ENCODE measurements around the gene OOEP. TPM values are rescaled to one million over a fixed set of nuclear protein-coding genes. Genes with fewer than 3 reads are reported as not detected.

OOEP gene
- polyA plus RNA-seq, 1 of the 3 experiments (the other 2 are of a cell fraction): not detected

- WGBS (ENCODE audit: low lambda C conversion rate): 72% methylated on average over 13 of the region's 14 CpGs
- no peak overlapping the region for H3K4me3 ChIP-seq (ENCODE audit: low read depth in 2 of 2, low read length in 1 of 2)
- no peak overlapping the region for H3K4me2 ChIP-seq
- H3K36me3 ChIP-seq (replicated peaks in 1 of 2; ENCODE audit: control insufficient read depth in 1 of 2, insufficient read depth in 2 of 2, low read length in 1 of 2): no peaks in the 10 kb centered on the region
- CTCF ChIA-PET: interaction anchor here (0.7 kb wide), 1 partner anchor 435 kb away, joined by 3 read pairs; no protein-coding TSS in a partner anchor
- no peak overlapping the region for H3K9ac ChIP-seq
- no peak overlapping the region for H2AFZ ChIP-seq (ENCODE audit: low read depth)
- H3K4me1 ChIP-seq (ENCODE audit: control insufficient read depth in 1 of 2, insufficient read depth in 2 of 2, low read depth in 1 of 2, low read length in 1 of 2): no peaks in the 10 kb centered on the region
- TF ChIP-seq, protein P1, sequence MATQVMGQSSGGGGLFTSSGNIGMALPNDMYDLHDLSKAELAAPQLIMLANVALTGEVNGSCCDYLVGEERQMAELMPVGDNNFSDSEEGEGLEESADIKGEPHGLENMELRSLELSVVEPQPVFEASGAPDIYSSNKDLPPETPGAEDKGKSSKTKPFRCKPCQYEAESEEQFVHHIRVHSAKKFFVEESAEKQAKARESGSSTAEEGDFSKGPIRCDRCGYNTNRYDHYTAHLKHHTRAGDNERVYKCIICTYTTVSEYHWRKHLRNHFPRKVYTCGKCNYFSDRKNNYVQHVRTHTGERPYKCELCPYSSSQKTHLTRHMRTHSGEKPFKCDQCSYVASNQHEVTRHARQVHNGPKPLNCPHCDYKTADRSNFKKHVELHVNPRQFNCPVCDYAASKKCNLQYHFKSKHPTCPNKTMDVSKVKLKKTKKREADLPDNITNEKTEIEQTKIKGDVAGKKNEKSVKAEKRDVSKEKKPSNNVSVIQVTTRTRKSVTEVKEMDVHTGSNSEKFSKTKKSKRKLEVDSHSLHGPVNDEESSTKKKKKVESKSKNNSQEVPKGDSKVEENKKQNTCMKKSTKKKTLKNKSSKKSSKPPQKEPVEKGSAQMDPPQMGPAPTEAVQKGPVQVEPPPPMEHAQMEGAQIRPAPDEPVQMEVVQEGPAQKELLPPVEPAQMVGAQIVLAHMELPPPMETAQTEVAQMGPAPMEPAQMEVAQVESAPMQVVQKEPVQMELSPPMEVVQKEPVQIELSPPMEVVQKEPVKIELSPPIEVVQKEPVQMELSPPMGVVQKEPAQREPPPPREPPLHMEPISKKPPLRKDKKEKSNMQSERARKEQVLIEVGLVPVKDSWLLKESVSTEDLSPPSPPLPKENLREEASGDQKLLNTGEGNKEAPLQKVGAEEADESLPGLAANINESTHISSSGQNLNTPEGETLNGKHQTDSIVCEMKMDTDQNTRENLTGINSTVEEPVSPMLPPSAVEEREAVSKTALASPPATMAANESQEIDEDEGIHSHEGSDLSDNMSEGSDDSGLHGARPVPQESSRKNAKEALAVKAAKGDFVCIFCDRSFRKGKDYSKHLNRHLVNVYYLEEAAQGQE (IDR thresholded peaks at IDR 0.05; ENCODE audit: low read depth, low read length): no peak
- no peak for TF ChIP-seq USF1 (IDR thresholded peaks at IDR 0.05; ENCODE audit: borderline replicate concordance, low read depth)
- TF ChIP-seq JUND (IDR thresholded peaks at IDR 0.05): no peak
- no peak for TF ChIP-seq IRF3 (IDR thresholded peaks at IDR 0.05; ENCODE audit: low read depth, low read length)
- TF ChIP-seq, protein P2, sequence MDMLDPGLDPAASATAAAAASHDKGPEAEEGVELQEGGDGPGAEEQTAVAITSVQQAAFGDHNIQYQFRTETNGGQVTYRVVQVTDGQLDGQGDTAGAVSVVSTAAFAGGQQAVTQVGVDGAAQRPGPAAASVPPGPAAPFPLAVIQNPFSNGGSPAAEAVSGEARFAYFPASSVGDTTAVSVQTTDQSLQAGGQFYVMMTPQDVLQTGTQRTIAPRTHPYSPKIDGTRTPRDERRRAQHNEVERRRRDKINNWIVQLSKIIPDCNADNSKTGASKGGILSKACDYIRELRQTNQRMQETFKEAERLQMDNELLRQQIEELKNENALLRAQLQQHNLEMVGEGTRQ (IDR thresholded peaks at IDR 0.05; ENCODE audit: borderline replicate concordance, low read depth, low read length): no peak
- TF ChIP-seq RAD21 (IDR thresholded peaks at IDR 0.05; ENCODE audit: low read length): no peak
- no peak for TF ChIP-seq NFIC (IDR thresholded peaks at IDR 0.05; ENCODE audit: borderline replicate concordance)
- TF ChIP-seq, protein P3, sequence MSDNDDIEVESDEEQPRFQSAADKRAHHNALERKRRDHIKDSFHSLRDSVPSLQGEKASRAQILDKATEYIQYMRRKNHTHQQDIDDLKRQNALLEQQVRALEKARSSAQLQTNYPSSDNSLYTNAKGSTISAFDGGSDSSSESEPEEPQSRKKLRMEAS (IDR thresholded peaks at IDR 0.05; ENCODE audit: low read depth): no peak
- no peak for TF ChIP-seq YY1 (IDR thresholded peaks at IDR 0.05; ENCODE audit: low read depth)
- TF ChIP-seq FOXJ3 (CRISPR knock-in tag; IDR thresholded peaks at IDR 0.05): no peak
- H3K9me2 ChIP-seq: no peaks in the 10 kb centered on the region
- POLR2A ChIA-PET: no interaction called here
- H3K9me3 ChIP-seq: no peaks in the 10 kb centered on the region
- H4K20me1 ChIP-seq (ENCODE audit: insufficient read depth): no peaks in the 10 kb centered on the region
- no peaks in the 10 kb centered on the region for H3K27me3 ChIP-seq (ENCODE audit: insufficient read depth)
- no peak for DNase-seq
- H3F3A ChIP-seq (replicated peaks; ENCODE audit: insufficient read depth): no peaks in the 10 kb centered on the region
- H3K79me2 ChIP-seq (ENCODE audit: insufficient read depth): no peaks in the 10 kb centered on the region
- no peak overlapping the region for H3K27ac ChIP-seq (ENCODE audit: low read depth in 2 of 2, low read length in 1 of 2)
Measured at GRCh38 chr6:73369157-73369556, 540 bp downstream of the OOEP start.

- H2AFZ ChIP-seq (ENCODE audit: low read depth): no peak overlapping the region
- H3K27me3 ChIP-seq (ENCODE audit: insufficient read depth): no peaks in the 10 kb centered on the region
- no peaks in the 10 kb centered on the region for H3K9me3 ChIP-seq
- 97% methylated on average over 4 of the region's 4 CpGs for WGBS (ENCODE audit: low lambda C conversion rate)
- no peaks in the 10 kb centered on the region for H4K20me1 ChIP-seq (ENCODE audit: insufficient read depth)
- H3K4me1 ChIP-seq (ENCODE audit: control insufficient read depth in 1 of 2, insufficient read depth in 2 of 2, low read depth in 1 of 2, low read length in 1 of 2): no peaks in the 10 kb centered on the region
- no peaks in the 10 kb centered on the region for H3K9me2 ChIP-seq
- no peak overlapping the region for H3K27ac ChIP-seq (ENCODE audit: low read depth in 2 of 2, low read length in 1 of 2)
- TF ChIP-seq JUND (IDR thresholded peaks at IDR 0.05) (no peak), RFX5 (IDR thresholded peaks at IDR 0.05; ENCODE audit: low read length) (no peak), MXI1 (IDR thresholded peaks at IDR 0.05; ENCODE audit: low read depth, low read length) (no peak), TAF1 (IDR thresholded peaks at IDR 0.05; ENCODE audit: borderline replicate concordance, low read depth, low read length) (no peak)
- TF ChIP-seq, protein P1 (IDR thresholded peaks at IDR 0.05; ENCODE audit: low read depth, low read length): peak; percentile 14; the same call in 1 of the 2 replicates
- H3K79me2 ChIP-seq (ENCODE audit: insufficient read depth): no peaks in the 10 kb centered on the region
- H3K4me3 ChIP-seq (ENCODE audit: low read depth in 2 of 2, low read length in 1 of 2): no peak overlapping the region
- ChIA-PET CTCF (interaction anchor here (0.6 to 1.7 kb wide), 2 partner anchors 20 to 235 kb away, joined by 3 to 5 read pairs; no protein-coding TSS in a partner anchor), POLR2A (no interaction called here)
- H3K36me3 ChIP-seq (replicated peaks in 1 of 2; ENCODE audit: control insufficient read depth in 1 of 2, insufficient read depth in 2 of 2, low read length in 1 of 2): no peaks in the 10 kb centered on the region
- H3K4me2 ChIP-seq: no peak overlapping the region
- H3F3A ChIP-seq (replicated peaks; ENCODE audit: insufficient read depth): no peaks in the 10 kb centered on the region
- no peak overlapping the region for H3K9ac ChIP-seq
- no peak for DNase-seq
Measured at GRCh38 chr6:73368675-73369074, 1.0 kb downstream of the OOEP start.

Measured in SK-N-SH (cell line).